PC-3 (cell line): Measurements from ENCODE around the gene ALKBH5. TPM values are rescaled to one million over a fixed set of nuclear protein-coding genes. Genes with fewer than 3 reads are reported as not detected.

Experiments used
- ATAC-seq: fragments of 200-7000 bp; cut with Tn5 transposase; 2 replicates; pipeline ENCODE4 v1.9.1; 2020; ENCODE audit warnings: mild to moderate bottlenecking, moderate library complexity
- BruUV-seq: library from RNA; stranded (reverse); fragments of 400-500 nt; replicated peaks from 2 replicates; lab custom pipeline; 2021; lab: Mats Ljungman, UMichigan
- CTCF ChIA-PET: fragments of 300-600 bp; sonication (Branson Sonifier 250); formaldehyde crosslinking; loops from one replicate; lab custom pipeline; 2022; ENCODE audit warnings: antibody characterized with exemption; lab: Charles Lee
- POLR2A ChIA-PET: fragments of 300-600 bp; sonication (Branson Sonifier 250); formaldehyde crosslinking; loops from one replicate; lab custom pipeline; 2022; ENCODE audit warnings: antibody characterized with exemption; ENCODE audit not compliant: unreplicated experiment; lab: Charles Lee
- DNase-seq: peaks from one replicate; pipeline ENCODE4 v3.0.0-alpha.2; 2015
- H2AFZ ChIP-seq: fragments of 300-600 bp; sonication (generic); 2 replicates; pipeline ENCODE4 v1.6.0; 2016; ENCODE audit warnings: antibody characterized with exemption, low read length
- H3F3A ChIP-seq: fragments of 300-600 bp; sonication (generic); one replicate; pipeline ENCODE4 v1.6.0; 2017; ENCODE audit warnings: antibody characterized with exemption, low read length, control low read depth, mild to moderate bottlenecking; ENCODE audit not compliant: unreplicated experiment
- H3K27ac ChIP-seq: fragments of 300-600 bp; sonication (generic); 2 replicates; pipeline ENCODE4 v1.5.1; 2016; ENCODE audit warnings: mild to moderate bottlenecking, low read length
- H3K27me3 ChIP-seq: fragments of 300-600 bp; sonication (generic); 2 replicates; pipeline ENCODE4 v1.6.1; 2016; ENCODE audit warnings: low read length, mixed read lengths
- H3K36me3 ChIP-seq: fragments of 300-600 bp; sonication (generic); 2 replicates; pipeline ENCODE4 v1.6.1; 2016; ENCODE audit warnings: low read depth, mixed run types, low read length, mixed read lengths
- H3K4me1 ChIP-seq: fragments of 300-600 bp; sonication (generic); 2 replicates; pipeline ENCODE4 v1.5.1; 2016; ENCODE audit warnings: low read length; ENCODE audit not compliant: insufficient read depth
- H3K4me2 ChIP-seq: fragments of 300-600 bp; sonication (generic); 2 replicates; pipeline ENCODE4 v1.6.0; 2016; ENCODE audit warnings: low read length
- H3K4me3 ChIP-seq: fragments of 300-600 bp; sonication (generic); 2 replicates; pipeline ENCODE4 v1.5.1; 2016; ENCODE audit warnings: mild to moderate bottlenecking, low read length, mixed read lengths
- H3K79me2 ChIP-seq: fragments of 300-600 bp; sonication (generic); 2 replicates; pipeline ENCODE4 v1.6.1; 2017; ENCODE audit warnings: low read length, mixed read lengths
- H3K9ac ChIP-seq: fragments of 300-600 bp; sonication (generic); 2 replicates; pipeline ENCODE4 v1.6.0; 2016; ENCODE audit warnings: mild to moderate bottlenecking, low read length
- H3K9me2 ChIP-seq: fragments of 300-600 bp; sonication (generic); replicated peaks from 2 replicates; pipeline ENCODE4 v1.6.1; 2016; ENCODE audit warnings: mixed run types, low read length, mixed read lengths
- H3K9me3 ChIP-seq: fragments of 300-600 bp; sonication (generic); 2 replicates; pipeline ENCODE4 v1.6.1; 2016; ENCODE audit warnings: low read length, mixed read lengths
- H4K20me1 ChIP-seq: fragments of 300-600 bp; sonication (generic); 2 replicates; pipeline ENCODE4 v1.6.1; 2016; ENCODE audit warnings: low read length, mixed read lengths
- EZH2 ChIP-seq: fragments of 300-600 bp; sonication (generic); IDR thresholded peaks from one replicate; pipeline ENCODE4 v1.6.1; 2017; ENCODE audit warnings: antibody characterized with exemption, mild to moderate bottlenecking, low read length; ENCODE audit not compliant: unreplicated experiment
- EZH2phosphoT487 ChIP-seq: fragments of 300-600 bp; sonication (generic); IDR thresholded peaks from 2 replicates; pipeline ENCODE4 v1.6.1; 2018; ENCODE audit warnings: mild to moderate bottlenecking, antibody characterized with exemption, low read length, borderline replicate concordance
- intact Hi-C: fragments of 100-400 bp; cut with micrococcal nuclease; formaldehyde crosslinking; loops from 2 replicates; pipeline ENCODE4 v1.9.0; 2023
- total RNA-seq: library from RNA; depleted of rRNA; stranded (reverse); fragments of >200 nt; gene quantifications from 2 replicates; pipeline ENCODE4 v1.2.3, GENCODE V29; 2014; rRNA removed
- TF ChIP-seq, protein P1 (sequence below): fragments of 300-600 bp; sonication (generic); conservative IDR thresholded peaks from 2 replicates; pipeline ENCODE4 v1.5.1; 2017; ENCODE audit warnings: antibody characterized with exemption, low read depth, mild to moderate bottlenecking, low read length

Gene ALKBH5
- total RNA-seq, 1 experiment from 2014 or later = 207 TPM

DNA sequence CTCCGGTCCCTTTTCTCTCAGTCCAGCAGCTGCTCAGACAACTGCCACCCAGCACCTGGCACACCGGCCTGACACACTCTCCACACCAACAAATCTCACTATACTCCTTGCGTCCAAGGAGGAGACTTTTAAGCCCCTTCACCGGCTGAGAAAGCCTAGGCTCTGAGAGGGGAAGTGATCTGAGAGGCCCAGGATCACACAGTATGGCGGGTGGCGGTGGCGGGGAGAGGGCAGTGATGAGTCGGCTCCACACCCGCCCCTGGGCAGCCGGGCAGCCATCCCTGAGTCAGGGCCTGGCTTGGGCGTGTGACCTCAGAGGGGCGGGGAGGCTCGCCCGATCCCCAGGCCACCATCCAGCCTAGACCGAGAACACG, 74.3 kb downstream of the ALKBH5 start:
- DNase-seq = peak; percentile 79
- peaks cover 39% of the 10 kb centered on the region for H3K36me3 ChIP-seq
- no peaks in the 10 kb centered on the region for H3K9me2 ChIP-seq
- POLR2A ChIA-PET = no interaction called here
- ATAC-seq = peak; percentile 66
- CTCF ChIA-PET = interaction anchor here (0.6 kb wide), 1 partner anchor 118 kb away, joined by 11 read pairs; no protein-coding TSS in a partner anchor
- peak overlapping the region; percentile 99 for H3K4me2 ChIP-seq
- peak overlapping the region; percentile 86 for H3K27ac ChIP-seq
- H3F3A ChIP-seq = no peaks in the 10 kb centered on the region
- H2AFZ ChIP-seq = peak overlapping the region; percentile 79
- H3K4me3 ChIP-seq = peak overlapping the region; percentile 88
- peak overlapping the region; percentile 97 for H3K9ac ChIP-seq
- peaks cover 35% of the 10 kb centered on the region for H3K4me1 ChIP-seq
- H3K27me3 ChIP-seq = no peaks in the 10 kb centered on the region
- TF ChIP-seq, protein P1, sequence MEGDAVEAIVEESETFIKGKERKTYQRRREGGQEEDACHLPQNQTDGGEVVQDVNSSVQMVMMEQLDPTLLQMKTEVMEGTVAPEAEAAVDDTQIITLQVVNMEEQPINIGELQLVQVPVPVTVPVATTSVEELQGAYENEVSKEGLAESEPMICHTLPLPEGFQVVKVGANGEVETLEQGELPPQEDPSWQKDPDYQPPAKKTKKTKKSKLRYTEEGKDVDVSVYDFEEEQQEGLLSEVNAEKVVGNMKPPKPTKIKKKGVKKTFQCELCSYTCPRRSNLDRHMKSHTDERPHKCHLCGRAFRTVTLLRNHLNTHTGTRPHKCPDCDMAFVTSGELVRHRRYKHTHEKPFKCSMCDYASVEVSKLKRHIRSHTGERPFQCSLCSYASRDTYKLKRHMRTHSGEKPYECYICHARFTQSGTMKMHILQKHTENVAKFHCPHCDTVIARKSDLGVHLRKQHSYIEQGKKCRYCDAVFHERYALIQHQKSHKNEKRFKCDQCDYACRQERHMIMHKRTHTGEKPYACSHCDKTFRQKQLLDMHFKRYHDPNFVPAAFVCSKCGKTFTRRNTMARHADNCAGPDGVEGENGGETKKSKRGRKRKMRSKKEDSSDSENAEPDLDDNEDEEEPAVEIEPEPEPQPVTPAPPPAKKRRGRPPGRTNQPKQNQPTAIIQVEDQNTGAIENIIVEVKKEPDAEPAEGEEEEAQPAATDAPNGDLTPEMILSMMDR = no peak
- TF ChIP-seq EZH2phosphoT487 (no peak), EZH2 (no peak)
- intact Hi-C loops = no loop called here
- H4K20me1 ChIP-seq = peaks cover 4% of the 10 kb centered on the region; the same call in 1 of the 2 replicates
- BruUV-seq = TSS peak; percentile 1
- no peaks in the 10 kb centered on the region for H3K9me3 ChIP-seq
- H3K79me2 ChIP-seq = peaks cover 60% of the 10 kb centered on the region

DNA sequence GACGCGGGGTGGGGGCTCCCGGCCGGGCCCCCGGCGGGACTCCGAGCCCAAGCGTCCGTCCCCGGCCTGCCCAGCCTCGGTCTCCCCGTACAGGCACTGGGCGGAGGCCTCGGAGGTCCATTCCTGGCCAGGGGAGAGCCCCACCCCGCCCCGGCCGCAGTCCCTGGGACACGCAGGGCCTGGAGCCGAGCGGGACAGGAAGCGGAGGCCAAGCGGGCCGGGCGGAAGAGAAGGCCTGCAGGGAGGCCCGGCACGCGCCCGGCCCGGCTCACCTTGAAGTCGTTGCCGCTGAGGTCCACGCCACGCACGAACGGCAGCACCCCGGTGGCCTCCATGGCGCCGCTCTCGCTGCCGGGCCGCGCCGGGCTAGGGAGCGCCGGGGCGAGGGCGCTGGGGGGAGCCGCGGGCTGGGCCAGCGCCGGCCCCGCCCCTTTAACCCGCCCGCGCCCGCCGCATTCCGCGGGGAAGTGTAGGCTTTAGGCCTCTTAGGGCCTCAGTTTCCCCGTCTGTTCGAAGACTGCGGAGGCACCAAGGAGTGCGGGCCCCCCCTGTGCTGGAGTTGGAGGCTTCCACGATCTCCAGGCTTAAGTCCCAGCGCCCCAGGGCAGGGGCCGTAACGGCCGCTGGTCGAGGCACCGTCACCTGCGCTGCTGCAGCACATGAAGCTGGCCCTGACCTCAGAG, 74.9 kb downstream of the ALKBH5 start, which contains the start of gene FLII:
TSS of gene FLII (minus strand) at position 383 of the 683 bp plus-strand sequence. CDS start at position 335, 48 bp downstream.
- ChIA-PET CTCF (no interaction called here), POLR2A (no interaction called here)
- H2AFZ ChIP-seq = peak within 1 kb of the TSS; percentile 79
- intact Hi-C loops = no loop called here
- no peaks in the 10 kb centered on the region for H3K9me3 ChIP-seq
- peaks cover 4% of the 10 kb centered on the region; the same call in 1 of the 2 replicates for H4K20me1 ChIP-seq
- H3K4me1 ChIP-seq = peaks cover 35% of the 10 kb centered on the region
- no peaks in the 10 kb centered on the region for H3K27me3 ChIP-seq
- peaks cover 33% of the 10 kb centered on the region for H3K36me3 ChIP-seq
- H3K4me3 ChIP-seq = peak within 1 kb of the TSS; percentile 88
- H3F3A ChIP-seq = no peaks in the 10 kb centered on the region
- DNase-seq (peak; percentile 56), ATAC-seq (peak; percentile 32)
- no peaks in the 10 kb centered on the region for H3K9me2 ChIP-seq
- TF ChIP-seq, protein P1 = no peak
- H3K27ac ChIP-seq = peak within 1 kb of the TSS; percentile 86
- H3K9ac ChIP-seq = peak within 1 kb of the TSS; percentile 97
- no TSS peak for BruUV-seq
- peaks cover 60% of the 10 kb centered on the region for H3K79me2 ChIP-seq
- peak within 1 kb of the TSS; percentile 99 for H3K4me2 ChIP-seq

Other genes starting within 250 kb of the ALKBH5 start
- 53.3 and 77.1 TPM in 2 replicates for gene TOM1L2, start 211.4 kb upstream of the ALKBH5 start, total RNA-seq
- gene DRC3, start 211.0 kb upstream of the ALKBH5 start, total RNA-seq = 1.9 and 2.2 TPM in 2 replicates
- 34.7 and 40.5 TPM in 2 replicates for gene ATPAF2, start 144.7 kb upstream of the ALKBH5 start, total RNA-seq
- gene GID4, start 144.4 kb upstream of the ALKBH5 start, total RNA-seq = 7.3 and 9.7 TPM in 2 replicates
- 84.1 and 102 TPM in 2 replicates for gene DRG2, start 95.9 kb upstream of the ALKBH5 start, total RNA-seq
- gene MYO15A, start 75.1 kb upstream of the ALKBH5 start, total RNA-seq = 0.26 TPM in 1 of 2 replicates, not detected in the other
- 47.4 and 60.6 TPM in 2 replicates for gene LLGL1, start 41.8 kb downstream of the ALKBH5 start, total RNA-seq
- gene FLII, start 74.9 kb downstream of the ALKBH5 start, total RNA-seq = 537 and 742 TPM in 2 replicates
- 16.6 and 17.5 TPM in 2 replicates for gene MIEF2, start 76.8 kb downstream of the ALKBH5 start, total RNA-seq
- 44.7 and 46.8 TPM in 2 replicates for gene TOP3A, start 131.2 kb downstream of the ALKBH5 start, total RNA-seq
- gene SMCR8, start 131.5 kb downstream of the ALKBH5 start, total RNA-seq = 20.4 and 22.7 TPM in 2 replicates
- gene SHMT1, start 179.7 kb downstream of the ALKBH5 start, total RNA-seq = 60.6 and 61.5 TPM in 2 replicates
- 1.1 and 1.3 TPM in 2 replicates for gene EVPLL, start 193.9 kb downstream of the ALKBH5 start, total RNA-seq